Hematopoietic multipotent progenitor cell treated with erythropoietin and hydrocortisone succinate and interleukin-3 and kit ligand, for 6 days (in vitro differentiated cells): ENCODE measurements around the gene RAI14.
A peak's percentile ranks its signal among the peaks of the same experiment; 100 is the strongest.

Experiments
- DNase-seq: peaks from one replicate; pipeline ENCODE4 v3.0.0-alpha.2; 2015

RAI14 gene

DNA sequence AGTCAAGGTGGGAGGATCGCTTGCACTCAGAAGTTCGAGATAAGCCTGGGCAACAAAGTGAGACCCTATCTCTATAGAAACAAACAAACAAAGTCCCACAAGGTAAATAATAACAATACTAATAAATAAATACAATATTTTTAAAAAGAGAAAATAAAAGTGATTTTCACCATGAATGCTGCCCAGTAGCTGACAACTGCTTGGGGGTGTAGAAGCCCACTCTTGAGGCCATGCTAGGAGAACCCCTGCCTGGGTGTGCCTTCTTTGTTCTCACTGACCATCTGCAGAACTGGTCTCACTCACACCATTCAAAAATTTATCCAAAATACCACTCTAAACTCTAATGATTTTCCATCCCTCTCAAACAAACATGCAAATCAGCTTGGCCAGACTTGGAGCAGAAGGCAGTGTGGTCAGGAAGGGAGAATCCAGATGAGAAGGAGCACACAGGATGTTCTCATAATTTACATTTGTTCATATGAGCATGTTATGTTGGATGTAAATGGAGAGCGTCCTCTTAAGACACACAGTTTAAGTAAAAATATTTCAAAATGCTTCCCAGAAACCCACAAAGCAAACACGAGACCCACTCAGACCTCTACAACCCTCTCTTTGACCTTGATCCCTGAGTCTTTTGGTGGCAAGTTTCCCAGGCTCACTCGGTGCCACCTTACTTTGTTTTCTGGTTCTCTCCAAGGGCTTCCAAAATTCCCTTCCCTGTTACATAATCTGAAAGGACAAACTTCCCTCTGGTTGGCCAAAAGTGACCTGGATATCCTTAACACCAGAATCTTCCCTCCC lies 7.9 kb upstream of the RAI14 start:
- DNase-seq, result no peak

- no peak for DNase-seq
These were observed 7.3 kb upstream of the RAI14 start for GRCh38 chr5:34648840-34649158.

DNA sequence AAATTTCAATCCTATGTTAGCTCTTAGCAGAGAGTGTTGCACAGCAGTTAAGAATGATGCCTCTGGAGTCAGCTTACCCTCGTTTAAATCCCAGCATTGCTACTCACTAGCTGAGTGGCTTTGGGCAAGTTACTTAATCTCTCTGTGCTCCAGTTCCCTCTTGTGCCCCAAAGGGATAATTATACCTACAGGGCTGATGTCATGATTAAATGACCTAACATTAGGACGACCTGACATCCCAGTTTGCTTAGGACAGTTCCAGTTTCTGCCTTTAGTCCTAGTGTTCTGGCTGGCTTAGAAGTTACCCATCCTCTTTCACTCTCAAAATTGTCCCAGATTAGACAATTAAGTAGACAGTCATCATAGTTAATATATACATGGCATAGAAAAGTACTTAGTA lies 4.3 kb upstream of the RAI14 start:
- DNase-seq, result no peak

DNA sequence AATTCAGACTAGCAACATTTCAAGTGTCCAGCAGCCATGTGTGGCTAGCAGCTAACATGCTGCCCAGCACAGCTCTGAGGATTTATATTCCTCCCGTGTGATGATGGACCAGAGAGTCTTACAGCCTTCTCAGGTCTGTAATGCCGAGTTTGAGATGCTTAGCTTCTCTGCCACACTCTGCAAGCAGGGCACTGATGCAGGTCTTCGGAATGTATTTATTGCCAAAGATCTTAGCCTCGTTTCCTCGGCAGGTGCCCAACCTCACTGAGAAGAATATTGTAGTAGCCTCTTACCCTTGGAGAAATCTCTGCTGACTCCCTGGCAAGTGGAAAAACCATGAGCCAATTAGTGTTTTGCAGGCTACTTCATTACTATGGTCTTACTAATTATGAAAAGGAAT lies 3.7 kb upstream of the RAI14 start:
- DNase-seq, result no peak

DNA sequence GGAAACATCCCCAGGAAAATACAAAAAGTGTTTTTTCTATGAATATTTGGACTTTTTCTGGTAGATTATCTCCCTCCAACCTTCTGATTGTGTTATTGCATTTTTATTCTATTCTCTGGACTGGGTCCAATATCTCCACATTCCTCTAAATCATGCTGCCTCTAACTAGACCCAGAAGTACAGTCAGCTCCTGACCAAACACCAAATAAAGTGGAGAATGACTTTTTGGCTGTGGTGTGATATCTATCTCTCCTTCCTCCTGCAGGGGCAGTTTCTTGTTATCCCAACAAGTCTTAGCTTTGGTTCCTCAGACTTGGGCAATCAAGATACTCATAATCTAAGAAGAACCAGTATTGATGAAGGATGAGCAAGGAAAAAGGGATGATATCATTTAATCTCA lies 3.2 kb upstream of the RAI14 start:
- DNase-seq, result no peak

GRCh38 chr5:34653708-34654107 lies 2.4 kb upstream of the RAI14 start:
- no peak for DNase-seq

DNA sequence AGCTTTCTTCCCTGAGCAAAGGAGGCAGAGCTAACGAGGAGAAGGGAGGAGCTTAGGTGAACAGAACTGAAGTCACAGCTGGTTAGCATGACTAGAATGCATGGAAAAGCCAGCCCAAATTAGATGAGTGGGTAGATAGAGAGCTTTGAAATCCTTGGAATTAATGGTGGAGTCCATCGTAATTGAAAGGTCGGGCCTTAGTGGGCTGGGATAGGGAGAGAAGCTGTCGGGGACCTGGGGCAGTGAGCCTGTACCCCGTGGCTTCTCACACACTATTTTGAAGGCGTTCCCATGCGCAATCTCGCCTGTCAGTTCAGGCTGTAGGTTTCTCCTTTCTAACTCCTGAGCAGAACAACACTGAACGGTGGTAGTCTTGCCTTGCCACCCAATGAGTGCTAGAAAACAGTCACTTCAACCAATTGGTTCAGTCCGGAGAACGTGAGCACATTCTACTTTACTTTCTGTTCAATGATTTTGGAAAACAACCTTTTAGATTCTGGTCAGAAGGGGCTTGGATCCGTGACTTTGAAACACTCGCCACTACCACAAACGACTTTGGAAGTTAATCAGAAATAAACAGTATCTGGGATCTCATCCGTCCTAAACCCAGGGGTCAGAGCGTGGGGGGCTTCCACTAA lies 655 bp upstream of the RAI14 start:
- peak; percentile 16 for DNase-seq

DNA sequence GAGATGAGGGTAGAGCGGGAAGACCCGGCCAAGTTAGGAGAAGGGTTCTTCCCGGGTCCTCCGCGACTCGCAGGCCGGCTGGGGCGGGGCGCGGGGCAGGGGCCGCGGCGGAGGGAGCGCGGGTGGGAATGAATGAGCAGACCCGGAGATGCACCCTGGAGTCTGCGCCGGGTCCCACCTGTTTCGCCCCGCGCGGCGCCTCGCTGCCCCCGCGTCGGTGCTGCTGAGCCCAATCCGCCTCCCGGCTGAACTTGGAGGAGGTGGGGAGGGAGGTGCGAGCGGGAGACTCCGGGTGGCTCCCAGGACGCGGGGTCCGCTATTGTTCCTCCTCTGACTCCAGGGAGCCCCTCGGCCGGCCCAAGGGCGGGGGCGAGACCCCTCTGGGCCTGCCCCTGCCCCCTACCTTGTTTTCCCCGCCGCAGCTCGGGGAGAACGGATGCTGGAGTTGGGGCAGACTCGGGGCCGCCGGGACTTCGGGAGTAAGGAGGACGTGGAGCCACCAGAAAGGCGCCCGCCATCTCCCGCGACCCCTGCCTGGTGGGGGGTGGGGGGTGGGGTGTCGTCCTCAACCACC lies 659 bp downstream of the RAI14 start:
- peak; percentile 4 for DNase-seq

GRCh38 chr5:34657274-34657921 lies 1.3 kb downstream of the RAI14 start:
- no peak for DNase-seq

DNA sequence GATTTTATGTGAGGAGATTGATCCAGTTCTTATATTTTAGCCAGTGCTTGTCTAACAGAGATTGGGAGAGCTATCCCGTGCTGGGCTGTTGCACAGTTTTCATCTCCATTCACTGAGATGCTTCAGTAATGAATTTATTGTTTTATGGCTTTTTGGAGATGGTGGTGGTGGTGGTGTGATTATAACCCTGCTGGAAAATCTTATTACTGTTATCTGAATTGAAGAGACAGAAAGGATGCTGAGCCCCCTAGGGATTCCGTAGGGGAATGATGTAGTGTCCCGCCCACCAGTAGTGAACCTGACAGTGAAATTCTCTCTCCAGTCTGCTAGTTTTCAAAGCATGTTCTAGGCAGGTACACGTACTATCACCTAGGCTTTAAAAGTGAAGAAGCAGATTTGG lies 1.9 kb downstream of the RAI14 start:
- DNase-seq, result no peak

- DNase-seq, result no peak
These were observed 3.0 kb downstream of the RAI14 start for GRCh38 chr5:34659168-34659567.

DNA sequence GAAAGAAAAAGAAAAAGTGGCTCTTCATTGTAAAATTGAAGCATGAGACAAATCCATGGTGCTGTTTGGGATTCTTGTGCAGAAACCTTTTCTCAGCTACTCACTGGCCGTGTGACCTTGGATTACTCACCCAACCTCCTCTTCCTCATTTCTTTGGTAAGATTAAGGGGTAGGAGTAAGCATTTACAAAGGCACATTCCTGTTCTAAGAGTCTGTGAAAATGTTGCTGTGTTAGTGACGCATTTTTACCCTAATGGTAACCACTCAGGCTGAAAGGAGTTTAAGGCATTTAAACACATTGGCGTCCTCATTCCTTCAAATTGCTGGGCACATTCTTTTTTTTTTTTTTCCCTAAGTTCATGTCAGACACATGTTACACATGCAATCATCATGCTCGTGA lies 4.3 kb downstream of the RAI14 start:
- no peak for DNase-seq

DNA sequence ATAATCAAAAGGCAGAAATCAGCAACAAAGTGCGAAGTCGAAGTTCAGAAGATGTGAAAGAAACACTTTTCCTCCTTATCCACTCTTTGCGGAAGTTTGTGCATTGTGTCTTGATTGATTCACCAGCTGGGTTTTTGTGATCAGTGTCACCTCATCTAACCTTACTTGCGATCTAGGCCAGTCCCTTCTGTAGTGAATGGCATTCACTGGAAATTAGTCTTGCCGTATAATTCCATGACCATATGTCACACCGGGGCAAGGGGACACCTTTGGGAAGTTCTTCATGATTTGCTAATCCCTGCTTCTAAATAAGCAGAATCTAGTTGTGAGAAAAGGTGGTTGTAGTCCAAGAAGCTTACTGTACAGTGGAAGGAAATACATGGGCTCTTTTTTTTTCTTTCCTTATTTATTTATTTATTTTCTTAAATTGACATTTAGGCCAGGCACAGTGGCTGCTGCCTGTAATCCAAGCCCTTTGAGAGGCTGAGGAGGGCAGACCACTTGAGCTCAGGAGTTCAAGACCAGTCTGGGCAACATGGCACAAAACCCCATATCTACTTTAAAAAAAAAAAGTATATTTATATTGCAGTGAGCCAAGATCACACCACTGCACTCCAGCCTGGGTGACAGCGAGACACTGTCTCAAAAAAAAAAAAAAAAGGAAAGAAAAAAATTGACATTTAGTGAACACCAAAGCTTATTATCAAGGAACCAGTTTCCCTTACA lies 7.8 kb downstream of the RAI14 start:
- no peak for DNase-seq

DNA sequence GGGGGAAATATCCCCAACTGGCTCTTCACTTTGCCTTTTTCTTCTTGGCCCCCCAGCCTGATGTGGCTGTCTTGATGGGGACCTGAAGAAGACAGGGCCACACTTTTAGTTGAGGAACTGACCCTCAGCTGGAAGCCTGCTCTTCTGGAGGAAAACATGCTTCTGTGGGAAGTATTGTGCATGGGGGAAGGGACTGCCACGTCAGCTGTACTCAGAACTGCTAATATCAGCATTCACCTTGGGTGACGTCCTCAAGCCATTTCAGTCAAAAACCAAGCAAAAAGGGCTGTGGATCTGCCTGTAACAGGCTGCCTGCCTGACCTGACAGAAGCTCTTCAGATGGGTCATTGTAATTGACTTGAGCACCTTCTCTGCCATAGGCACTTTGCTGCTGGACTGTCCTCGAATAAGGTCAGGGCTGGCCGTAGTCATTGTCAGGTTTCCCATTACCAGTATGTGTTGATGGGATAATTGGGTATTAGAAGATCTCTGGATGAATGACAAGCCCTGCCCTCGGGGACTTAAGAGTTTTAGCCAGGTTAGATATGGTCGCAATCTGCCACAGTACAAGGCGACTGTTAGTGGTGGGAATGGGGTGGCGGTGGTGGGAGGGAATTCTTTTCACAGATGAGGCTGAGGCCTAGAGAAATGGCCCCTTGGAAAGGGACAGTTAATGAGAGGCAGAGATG lies 10.4 kb downstream of the RAI14 start:
- no peak for DNase-seq

DNA sequence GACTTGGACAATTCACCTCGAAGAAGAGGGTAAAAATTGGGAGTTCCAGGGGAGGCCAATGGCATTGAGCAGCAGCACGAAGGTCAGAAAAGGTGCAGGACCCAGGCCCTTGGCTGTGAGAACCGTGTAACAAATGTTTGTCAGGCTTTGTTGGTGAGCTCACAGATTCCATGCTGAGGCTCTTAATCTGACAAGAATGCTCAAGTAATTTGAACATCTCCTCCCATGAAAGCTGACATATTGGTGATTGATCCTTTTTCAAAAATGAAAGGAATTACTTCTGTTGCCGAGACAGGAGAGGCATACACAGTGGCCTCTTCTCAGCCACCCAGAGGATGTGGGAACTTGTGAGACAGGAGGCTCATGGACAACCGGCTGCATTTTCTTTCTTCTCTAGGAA lies 11.6 kb downstream of the RAI14 start:
- no peak for DNase-seq

DNA sequence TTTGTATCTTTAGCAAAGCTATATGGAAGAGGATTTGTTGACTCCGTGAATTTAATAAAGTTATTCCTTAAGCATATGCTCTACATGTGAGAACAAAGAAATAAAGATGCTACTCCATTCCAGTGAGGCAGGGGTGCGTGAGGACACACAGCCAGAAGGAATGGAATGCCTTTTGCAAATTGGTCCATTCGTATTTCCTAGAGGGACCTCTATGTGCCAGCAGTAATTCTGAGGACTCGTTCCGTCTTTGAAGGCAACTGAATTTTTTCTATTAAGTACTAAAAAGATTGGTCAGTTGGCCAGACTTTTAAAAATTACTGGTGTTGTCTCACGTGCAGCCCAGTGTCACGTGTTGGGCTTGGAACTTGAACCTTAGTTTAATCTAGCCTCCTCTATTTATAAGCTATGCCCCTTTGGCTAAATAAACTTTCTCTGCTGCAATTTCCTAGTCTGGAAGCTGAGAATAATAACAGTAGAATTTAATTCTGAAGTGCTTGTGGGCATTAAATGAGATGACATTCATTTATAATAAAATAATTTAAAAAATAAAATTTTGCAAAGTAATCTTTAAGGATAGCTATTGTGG lies 13.9 kb downstream of the RAI14 start:
- no peak for DNase-seq

GRCh38 chr5:34672196-34672595 lies 16.1 kb downstream of the RAI14 start:
- DNase-seq, result no peak

DNA sequence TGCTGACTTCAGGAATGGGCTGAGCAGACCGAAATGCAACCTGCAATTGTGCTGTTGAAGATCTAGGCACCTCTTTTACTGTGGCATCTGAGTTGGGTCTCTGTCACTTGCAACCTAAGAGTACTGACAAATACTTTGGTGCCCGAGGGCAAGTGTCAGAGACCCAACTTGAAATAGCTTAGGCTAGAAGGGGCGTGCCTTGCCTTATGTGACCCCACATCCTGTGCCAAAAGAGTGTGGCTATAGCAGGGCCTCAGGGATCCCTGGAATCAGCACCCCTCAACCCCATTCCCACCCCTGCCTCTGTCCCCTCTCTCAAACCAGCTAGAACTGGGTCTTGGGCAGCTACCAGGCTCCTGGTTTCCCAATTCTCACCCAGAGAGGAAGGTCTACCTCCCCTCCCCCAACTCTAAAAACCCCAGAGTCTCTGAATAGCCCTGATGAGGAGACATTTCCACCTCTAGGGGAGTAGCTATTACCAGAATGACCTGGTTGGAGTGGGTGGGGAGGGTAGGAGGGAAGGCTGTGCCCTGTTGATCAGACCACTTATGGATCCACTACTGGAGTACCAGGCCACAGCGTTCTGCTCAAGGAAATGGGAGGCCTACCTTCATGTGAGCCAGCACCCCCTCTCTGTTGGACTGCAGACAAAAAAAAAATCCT lies 17.5 kb downstream of the RAI14 start:
- DNase-seq, result no peak

DNA sequence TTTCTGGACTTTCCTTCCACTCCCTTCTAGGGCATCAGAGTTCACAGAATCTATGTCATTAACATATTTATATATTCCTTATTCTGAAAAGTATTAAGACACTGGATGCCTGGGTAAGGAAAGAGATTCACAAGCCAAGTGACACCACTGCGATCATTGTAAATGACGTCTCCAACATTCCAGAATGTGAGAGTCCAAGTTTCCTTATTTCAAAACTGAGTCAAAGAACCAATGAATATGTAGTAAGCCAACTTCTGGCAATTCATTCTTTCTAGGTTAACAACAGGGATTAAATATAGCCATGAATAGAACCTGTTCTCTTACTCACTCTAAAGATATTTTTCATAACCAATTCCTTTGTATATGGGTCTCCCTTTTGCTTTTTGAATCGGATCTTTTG lies 18.1 kb downstream of the RAI14 start:
- DNase-seq, result no peak

DNA sequence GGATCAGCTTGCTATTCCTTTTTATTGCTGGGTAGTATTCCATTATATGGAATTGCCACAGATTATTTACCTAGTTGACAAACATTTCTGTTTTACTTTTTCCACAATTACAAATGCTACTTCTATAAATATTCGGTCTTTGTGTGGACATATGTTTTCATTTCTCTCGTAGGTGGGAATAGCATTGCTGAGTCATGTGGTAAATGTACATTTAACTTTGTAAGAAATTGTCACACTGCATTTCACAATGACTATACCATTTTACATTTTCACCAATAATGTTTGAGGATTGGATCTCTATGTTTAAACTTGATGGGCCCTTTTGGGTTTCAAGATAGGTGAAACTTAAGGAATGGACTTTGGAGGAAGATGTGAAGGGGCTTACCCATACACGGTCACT lies 19.7 kb downstream of the RAI14 start:
- DNase-seq, result no peak

- DNase-seq, result no peak
These were observed 20.3 kb downstream of the RAI14 start for GRCh38 chr5:34676416-34676815.

GRCh38 chr5:34677428-34677827 lies 21.3 kb downstream of the RAI14 start:
- DNase-seq, result no peak
